K562 (cell line): ENCODE measurements around the gene HPCAL1.

Source experiments
- FOS ChIP-seq: IDR thresholded peaks from 3 replicates; pipeline ENCODE4 v1.6.1; 2011; ENCODE audit not compliant: insufficient read length; ENCODE audit errors: extremely low read depth
- MEF2A ChIP-seq: IDR thresholded peaks from 2 replicates; pipeline ENCODE4 v1.6.1; 2011; ENCODE audit warnings: low read depth, mild to moderate bottlenecking, low read length, moderate library complexity; ENCODE audit not compliant: control insufficient read depth
- NFYB ChIP-seq: IDR thresholded peaks from 2 replicates; pipeline ENCODE4 v1.6.1; 2011; ENCODE audit warnings: mild to moderate bottlenecking, moderate library complexity; ENCODE audit not compliant: insufficient read length; ENCODE audit errors: extremely low read depth
- SOX6 ChIP-seq: fragments of 450-650 bp; IDR thresholded peaks from 2 replicates; pipeline ENCODE4 v1.6.1; 2014; ENCODE audit warnings: mild to moderate bottlenecking
- TEAD4 ChIP-seq, 2 experiments: sonication (generic) in 1 of 2; formaldehyde crosslinking in 1 of 2; IDR thresholded peaks; 2 replicates each; pipeline versions ENCODE4 v1.6.1 to v1.8.0; 2012 to 2022; ENCODE audit warnings: borderline replicate concordance in 1 of 2, inconsistent platforms in 1 of 2, low read length in 1 of 2, mild to moderate bottlenecking in 1 of 2, missing genetic modification reagents in 1 of 2
- YY1 ChIP-seq, 3 experiments: IDR thresholded peaks; 2 replicates each; pipeline ENCODE4 v1.6.1; 2011; ENCODE audit warnings: low read length in 2 of 3, mild to moderate bottlenecking in 2 of 3, moderate library complexity in 2 of 3, borderline replicate concordance in 1 of 3, control low read depth in 1 of 3, low read depth in 1 of 3; ENCODE audit not compliant: insufficient read depth in 3 of 3, insufficient replicate concordance in 2 of 3, control insufficient read depth in 1 of 3, insufficient read length in 1 of 3; ENCODE audit errors: extremely low read depth in 1 of 3
- ZNF133 ChIP-seq: fragments of 250-450 bp; sonication (Bioruptor Pico); IDR thresholded peaks from 2 replicates; pipeline ENCODE4 v1.4.0; 2020; ENCODE audit warnings: mild to moderate bottlenecking
- TF ChIP-seq, protein P1 (sequence below): fragments of 250-450 bp; sonication (Bioruptor Pico); IDR thresholded peaks from 2 replicates; pipeline ENCODE4 v1.4.0; 2020; ENCODE audit warnings: mild to moderate bottlenecking, moderate library complexity
- TF ChIP-seq, protein P2 (sequence below): sonication (generic); formaldehyde crosslinking; IDR thresholded peaks from 2 replicates; pipeline ENCODE4 v1.8.0; 2023; ENCODE audit warnings: mild to moderate bottlenecking, missing genetic modification reagents
- TF ChIP-seq, protein P3 (sequence below), 3 experiments: IDR thresholded peaks in 2 of 3; conservative IDR thresholded peaks in 1 of 3; 2 replicates each; pipeline ENCODE4 v1.5.1; 2011 to 2012; ENCODE audit warnings: low read length in 3 of 3, mild to moderate bottlenecking in 3 of 3, control low read depth in 2 of 3, improper control_type of control experiment in 1 of 3, inconsistent platforms in 1 of 3, low read depth in 1 of 3, mixed read lengths in 1 of 3, moderate library complexity in 1 of 3; ENCODE audit not compliant: insufficient read depth in 2 of 3
- TF ChIP-seq, protein P4 (sequence below): sonication (generic); formaldehyde crosslinking; IDR thresholded peaks from 2 replicates; pipeline ENCODE4 v1.8.0; 2022; ENCODE audit warnings: missing genetic modification reagents, mild to moderate bottlenecking, moderate library complexity, borderline replicate concordance

DNA sequence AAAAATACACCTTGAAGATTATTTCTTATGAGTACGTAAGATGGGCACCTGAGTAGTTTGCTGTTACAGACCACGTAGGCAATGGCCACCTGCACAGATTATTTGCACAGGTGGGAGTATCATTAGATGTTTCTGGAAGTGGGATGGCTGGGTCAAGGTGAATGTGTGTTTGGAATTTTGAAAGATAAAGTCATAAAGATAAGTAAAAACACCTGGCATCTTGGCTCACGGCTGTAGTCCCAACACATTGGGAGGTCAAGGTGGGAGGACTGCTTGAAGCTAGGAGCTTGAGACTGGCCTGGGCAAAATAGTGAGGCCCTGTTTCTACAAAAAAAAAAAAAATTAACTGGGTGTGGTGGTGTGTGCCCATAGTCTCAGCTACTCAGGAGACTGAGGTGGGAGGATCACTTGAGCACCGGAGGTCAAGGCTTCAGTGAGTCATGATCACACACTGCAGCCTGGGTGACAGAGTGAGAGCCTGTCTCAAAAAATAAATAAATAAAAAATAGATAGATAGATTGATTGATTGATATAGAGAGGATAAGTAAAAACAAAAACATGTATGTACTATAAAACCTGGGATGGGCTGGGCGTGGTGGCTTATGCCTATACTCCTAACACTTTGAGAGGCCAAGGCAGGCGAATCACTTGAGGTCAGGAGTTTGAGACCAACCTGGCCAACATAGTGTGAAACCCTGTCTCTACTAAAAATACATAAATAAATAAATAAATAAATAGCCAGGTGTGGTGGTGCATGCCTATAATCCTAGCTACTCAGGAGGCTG, 115.0 kb downstream of the HPCAL1 start:
- TF ChIP-seq, protein P1, sequence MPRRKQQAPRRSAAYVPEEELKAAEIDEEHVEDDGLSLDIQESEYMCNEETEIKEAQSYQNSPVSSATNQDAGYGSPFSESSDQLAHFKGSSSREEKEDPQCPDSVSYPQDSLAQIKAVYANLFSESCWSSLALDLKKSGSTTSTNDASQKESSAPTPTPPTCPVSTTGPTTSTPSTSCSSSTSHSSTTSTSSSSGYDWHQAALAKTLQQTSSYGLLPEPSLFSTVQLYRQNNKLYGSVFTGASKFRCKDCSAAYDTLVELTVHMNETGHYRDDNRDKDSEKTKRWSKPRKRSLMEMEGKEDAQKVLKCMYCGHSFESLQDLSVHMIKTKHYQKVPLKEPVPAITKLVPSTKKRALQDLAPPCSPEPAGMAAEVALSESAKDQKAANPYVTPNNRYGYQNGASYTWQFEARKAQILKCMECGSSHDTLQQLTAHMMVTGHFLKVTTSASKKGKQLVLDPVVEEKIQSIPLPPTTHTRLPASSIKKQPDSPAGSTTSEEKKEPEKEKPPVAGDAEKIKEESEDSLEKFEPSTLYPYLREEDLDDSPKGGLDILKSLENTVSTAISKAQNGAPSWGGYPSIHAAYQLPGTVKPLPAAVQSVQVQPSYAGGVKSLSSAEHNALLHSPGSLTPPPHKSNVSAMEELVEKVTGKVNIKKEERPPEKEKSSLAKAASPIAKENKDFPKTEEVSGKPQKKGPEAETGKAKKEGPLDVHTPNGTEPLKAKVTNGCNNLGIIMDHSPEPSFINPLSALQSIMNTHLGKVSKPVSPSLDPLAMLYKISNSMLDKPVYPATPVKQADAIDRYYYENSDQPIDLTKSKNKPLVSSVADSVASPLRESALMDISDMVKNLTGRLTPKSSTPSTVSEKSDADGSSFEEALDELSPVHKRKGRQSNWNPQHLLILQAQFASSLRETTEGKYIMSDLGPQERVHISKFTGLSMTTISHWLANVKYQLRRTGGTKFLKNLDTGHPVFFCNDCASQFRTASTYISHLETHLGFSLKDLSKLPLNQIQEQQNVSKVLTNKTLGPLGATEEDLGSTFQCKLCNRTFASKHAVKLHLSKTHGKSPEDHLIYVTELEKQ (CRISPR knock-in tag), result no peak
- no peak for TF ChIP-seq YY1 (IDR thresholded peaks at IDR 0.05; ENCODE audit: borderline replicate concordance in 1 of 3, control insufficient read depth in 1 of 3, extremely low read depth in 1 of 3, insufficient read depth in 3 of 3, insufficient read length in 1 of 3, insufficient replicate concordance in 2 of 3, low read depth in 1 of 3, low read length in 2 of 3)
- no peak for TF ChIP-seq TEAD4 (IDR thresholded peaks at IDR 0.05; ENCODE audit: low read length)
- no peak for TF ChIP-seq TEAD4 (CRISPR knock-in tag; IDR thresholded peaks at IDR 0.05; ENCODE audit: borderline replicate concordance)
- TF ChIP-seq, protein P2, sequence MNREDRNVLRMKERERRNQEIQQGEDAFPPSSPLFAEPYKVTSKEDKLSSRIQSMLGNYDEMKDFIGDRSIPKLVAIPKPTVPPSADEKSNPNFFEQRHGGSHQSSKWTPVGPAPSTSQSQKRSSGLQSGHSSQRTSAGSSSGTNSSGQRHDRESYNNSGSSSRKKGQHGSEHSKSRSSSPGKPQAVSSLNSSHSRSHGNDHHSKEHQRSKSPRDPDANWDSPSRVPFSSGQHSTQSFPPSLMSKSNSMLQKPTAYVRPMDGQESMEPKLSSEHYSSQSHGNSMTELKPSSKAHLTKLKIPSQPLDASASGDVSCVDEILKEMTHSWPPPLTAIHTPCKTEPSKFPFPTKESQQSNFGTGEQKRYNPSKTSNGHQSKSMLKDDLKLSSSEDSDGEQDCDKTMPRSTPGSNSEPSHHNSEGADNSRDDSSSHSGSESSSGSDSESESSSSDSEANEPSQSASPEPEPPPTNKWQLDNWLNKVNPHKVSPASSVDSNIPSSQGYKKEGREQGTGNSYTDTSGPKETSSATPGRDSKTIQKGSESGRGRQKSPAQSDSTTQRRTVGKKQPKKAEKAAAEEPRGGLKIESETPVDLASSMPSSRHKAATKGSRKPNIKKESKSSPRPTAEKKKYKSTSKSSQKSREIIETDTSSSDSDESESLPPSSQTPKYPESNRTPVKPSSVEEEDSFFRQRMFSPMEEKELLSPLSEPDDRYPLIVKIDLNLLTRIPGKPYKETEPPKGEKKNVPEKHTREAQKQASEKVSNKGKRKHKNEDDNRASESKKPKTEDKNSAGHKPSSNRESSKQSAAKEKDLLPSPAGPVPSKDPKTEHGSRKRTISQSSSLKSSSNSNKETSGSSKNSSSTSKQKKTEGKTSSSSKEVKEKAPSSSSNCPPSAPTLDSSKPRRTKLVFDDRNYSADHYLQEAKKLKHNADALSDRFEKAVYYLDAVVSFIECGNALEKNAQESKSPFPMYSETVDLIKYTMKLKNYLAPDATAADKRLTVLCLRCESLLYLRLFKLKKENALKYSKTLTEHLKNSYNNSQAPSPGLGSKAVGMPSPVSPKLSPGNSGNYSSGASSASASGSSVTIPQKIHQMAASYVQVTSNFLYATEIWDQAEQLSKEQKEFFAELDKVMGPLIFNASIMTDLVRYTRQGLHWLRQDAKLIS (CRISPR knock-in tag), result no peak
- TF ChIP-seq, protein P3, sequence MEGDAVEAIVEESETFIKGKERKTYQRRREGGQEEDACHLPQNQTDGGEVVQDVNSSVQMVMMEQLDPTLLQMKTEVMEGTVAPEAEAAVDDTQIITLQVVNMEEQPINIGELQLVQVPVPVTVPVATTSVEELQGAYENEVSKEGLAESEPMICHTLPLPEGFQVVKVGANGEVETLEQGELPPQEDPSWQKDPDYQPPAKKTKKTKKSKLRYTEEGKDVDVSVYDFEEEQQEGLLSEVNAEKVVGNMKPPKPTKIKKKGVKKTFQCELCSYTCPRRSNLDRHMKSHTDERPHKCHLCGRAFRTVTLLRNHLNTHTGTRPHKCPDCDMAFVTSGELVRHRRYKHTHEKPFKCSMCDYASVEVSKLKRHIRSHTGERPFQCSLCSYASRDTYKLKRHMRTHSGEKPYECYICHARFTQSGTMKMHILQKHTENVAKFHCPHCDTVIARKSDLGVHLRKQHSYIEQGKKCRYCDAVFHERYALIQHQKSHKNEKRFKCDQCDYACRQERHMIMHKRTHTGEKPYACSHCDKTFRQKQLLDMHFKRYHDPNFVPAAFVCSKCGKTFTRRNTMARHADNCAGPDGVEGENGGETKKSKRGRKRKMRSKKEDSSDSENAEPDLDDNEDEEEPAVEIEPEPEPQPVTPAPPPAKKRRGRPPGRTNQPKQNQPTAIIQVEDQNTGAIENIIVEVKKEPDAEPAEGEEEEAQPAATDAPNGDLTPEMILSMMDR (IDR thresholded peaks at IDR 0.05 in 2 of 3, conservative IDR thresholded peaks at IDR 0.05 in 1 of 3; ENCODE audit: insufficient read depth in 2 of 3, low read depth in 1 of 3, low read length in 3 of 3), result no peak
- no peak for TF ChIP-seq FOS
- TF ChIP-seq ZNF133 (CRISPR knock-in tag), result no peak
- TF ChIP-seq NFYB, result no peak
- no peak for TF ChIP-seq SOX6
- TF ChIP-seq, protein P4, sequence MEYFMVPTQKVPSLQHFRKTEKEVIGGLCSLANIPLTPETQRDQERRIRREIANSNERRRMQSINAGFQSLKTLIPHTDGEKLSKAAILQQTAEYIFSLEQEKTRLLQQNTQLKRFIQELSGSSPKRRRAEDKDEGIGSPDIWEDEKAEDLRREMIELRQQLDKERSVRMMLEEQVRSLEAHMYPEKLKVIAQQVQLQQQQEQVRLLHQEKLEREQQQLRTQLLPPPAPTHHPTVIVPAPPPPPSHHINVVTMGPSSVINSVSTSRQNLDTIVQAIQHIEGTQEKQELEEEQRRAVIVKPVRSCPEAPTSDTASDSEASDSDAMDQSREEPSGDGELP (CRISPR knock-in tag), result no peak
- no peak for TF ChIP-seq MEF2A
